HG03354 (cell line): ENCODE data around the gene ITGB6.
A peak's percentile ranks its signal among the peaks of the same experiment; 100 is the strongest.

Experiments used
- ATAC-seq: cut with Tn5 transposase; IDR thresholded peaks from one replicate; pipeline ENCODE4 v1.9.1; 2021; ENCODE audit warnings: mild to moderate bottlenecking; ENCODE audit not compliant: unreplicated experiment, poor library complexity, severe bottlenecking

ITGB6 gene

GRCh38 chr2:160109939-160110673 lies 90.0 kb downstream of the ITGB6 start:
- ATAC-seq: peak; percentile 82

DNA sequence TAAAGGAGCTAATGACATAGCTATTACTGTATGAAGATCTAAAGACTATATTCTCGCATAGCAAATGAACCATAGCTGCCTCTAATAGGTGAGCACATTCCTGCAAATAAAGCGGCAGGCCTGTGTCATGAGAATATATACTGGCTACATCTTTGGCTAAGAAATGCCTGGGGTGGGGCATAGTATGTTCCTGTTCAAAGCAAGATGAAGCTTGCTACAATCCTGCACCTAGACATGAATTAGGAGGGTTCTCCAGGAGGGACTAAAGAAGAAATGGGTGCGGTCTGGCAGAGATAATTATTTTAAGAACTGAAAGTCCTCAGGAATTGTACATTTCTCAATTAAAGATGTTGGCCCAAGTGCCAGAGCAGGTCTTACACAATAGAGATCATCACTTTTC lies 90.8 kb downstream of the ITGB6 start:
- no peak for ATAC-seq

DNA sequence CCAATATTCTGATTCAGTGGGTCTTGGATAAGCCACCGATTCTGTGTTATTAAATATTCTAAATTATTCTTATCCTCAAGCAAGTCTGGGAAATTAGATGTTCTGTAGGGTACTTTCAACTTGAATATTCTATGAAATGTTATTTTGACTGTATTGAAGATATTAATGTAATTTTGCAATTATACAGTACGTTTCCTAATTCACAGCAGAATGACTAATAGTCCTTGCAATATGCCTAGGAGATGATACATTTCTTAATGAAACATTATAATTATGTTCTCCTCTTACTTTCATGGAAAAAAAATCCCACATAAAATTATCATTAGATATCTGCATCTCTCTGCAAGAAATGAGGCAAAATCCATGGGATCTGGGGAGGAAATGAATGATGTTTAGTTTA lies 91.4 kb downstream of the ITGB6 start:
- no peak for ATAC-seq

GRCh38 chr2:160105366-160105765 lies 94.7 kb downstream of the ITGB6 start:
- ATAC-seq: no peak

DNA sequence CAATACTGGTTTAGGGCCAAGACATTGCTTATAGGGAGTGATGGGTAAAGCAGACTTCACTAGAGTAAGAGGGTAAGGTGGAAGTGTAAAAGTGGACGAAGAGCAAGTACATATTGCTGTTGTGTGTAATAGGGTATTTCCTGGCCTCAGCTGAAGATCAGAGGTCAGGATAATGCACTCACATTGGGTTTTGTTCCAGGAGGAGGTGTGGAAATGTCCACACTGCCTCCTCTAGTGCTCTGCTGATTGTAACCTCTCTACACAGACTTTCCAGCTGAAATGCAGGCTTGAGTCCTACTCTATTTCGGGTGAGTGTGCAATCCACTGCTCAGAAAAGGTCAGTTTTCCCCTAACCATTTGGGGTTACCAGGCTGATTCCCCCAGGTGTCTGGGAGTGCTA lies 96.0 kb downstream of the ITGB6 start:
- no peak for ATAC-seq

GRCh38 chr2:160097326-160097725 lies 102.7 kb downstream of the ITGB6 start:
- no peak for ATAC-seq

DNA sequence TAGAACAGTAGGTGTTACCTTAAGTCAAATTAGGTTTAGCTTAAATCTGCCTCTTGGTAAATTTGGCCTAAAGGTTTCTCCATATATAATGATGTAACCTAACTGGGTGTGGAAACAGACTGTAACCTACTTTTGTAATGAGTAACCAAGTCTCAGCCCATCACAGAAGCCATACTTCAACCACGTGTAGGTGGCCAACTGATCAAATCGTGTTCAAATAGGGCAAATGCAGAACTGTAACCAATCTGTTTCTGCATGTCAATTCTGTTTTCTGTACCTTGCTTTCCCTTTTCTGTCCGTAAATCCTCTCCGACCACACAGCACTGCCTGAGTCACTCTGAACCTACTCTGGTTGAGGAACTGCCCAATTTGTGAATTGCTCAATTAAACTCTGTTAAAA lies 103.7 kb downstream of the ITGB6 start:
- ATAC-seq: no peak

DNA sequence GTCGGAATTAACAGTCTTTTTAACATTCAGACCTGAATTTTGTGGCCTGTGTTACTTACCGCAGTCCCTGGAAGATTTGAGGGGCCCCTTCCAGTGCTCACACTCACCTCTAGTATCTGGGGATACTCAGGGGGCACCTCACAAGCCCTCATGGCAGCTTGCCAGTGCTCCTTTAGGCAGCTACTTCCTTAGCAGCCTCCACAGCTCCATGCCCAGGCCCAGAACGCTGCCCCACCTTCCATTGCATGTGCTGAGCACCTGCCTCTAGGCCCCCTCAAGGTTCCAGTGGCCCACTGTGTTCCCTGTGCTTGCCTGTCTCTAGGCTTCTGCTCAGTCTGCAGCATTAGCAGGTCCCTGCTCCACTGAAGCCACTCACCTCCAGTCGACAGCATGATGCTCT lies 107.6 kb downstream of the ITGB6 start:
- no peak for ATAC-seq

DNA sequence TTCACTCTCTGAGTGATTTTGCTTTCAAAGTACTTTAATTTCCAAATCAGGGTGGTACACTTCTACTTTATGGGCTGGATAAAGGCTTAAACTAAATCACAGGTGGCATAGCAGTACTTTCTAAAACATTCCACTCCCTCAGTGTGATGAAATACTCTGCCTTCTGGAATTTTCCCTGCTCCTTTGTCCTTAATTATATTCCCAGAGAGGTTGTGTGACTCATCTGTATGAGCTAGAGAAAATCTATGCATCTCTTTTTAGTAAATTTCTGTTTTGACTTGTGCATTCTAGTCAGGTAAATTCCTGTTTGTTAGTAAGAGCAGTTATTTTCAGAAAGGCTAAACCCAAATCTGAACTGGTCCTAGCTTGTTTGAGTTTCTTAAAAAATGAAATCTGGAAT lies 108.7 kb downstream of the ITGB6 start:
- no peak for ATAC-seq

- ATAC-seq: no peak
Measured at GRCh38 chr2:160087854-160088745, 112.0 kb downstream of the ITGB6 start.

- ATAC-seq: no peak
Measured at GRCh38 chr2:160085662-160086061, 114.4 kb downstream of the ITGB6 start.

GRCh38 chr2:160077912-160078810 lies 121.9 kb downstream of the ITGB6 start:
- no peak for ATAC-seq

DNA sequence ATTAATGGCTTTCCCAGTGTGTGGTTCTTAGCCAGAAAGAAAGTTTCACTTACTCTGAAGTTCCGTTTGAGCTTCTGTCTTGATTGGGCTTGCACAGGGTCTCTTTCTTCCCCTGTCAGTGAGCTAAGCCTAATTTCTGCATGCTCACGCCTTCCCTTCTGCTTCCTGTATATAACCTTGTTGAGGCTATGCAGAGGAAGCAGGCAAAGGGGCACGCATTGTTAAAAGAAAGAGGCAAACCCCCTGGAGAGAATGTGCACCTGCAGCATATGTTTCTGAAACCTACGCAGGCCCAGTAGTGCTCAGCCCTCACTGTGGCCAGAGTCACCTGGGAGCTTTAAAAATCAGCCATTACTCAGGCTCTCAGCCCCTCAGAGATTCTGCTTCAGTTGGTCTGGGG lies 123.2 kb downstream of the ITGB6 start:
- ATAC-seq: peak; percentile 60

DNA sequence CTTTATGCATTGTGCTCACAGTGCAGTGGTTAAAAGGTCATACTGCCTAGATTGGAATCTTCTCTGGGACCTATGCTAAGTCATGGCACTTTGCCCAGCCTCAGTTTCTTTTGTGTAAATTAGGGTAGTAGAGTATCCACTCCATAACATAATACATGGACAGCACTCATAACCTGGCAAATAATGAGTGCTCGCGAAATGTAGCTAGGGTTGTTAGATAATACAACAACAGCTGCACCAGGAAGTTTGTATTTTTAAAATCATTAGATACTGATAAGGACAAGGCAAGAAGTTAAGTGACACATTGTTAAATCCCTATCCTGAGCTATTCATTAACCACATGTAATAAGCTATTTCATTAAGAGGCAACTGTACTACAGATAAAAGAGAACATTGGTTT lies 123.8 kb downstream of the ITGB6 start:
- no peak for ATAC-seq

DNA sequence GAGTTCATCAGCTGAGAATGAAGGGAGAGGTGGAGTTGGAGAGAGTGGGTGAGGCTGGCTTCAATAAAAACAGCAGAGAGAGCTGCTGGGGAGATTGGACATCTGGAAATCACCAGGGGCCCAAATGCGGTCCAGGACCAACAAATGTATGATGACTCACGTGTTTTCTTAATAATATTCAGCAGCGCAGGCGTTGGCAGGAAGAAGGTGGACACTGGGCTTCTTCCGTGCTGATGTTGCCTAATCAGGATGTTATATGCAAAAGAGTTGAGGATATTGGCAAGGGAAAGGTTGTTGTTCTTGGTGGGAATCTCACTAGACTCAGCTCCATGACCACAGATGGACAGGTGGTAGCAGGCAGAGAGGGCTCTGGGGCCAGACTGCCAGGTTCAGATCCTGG lies 124.9 kb downstream of the ITGB6 start:
- no peak for ATAC-seq

- no peak for ATAC-seq
Measured at GRCh38 chr2:160073284-160073888, 126.7 kb downstream of the ITGB6 start.

GRCh38 chr2:160068906-160069305 lies 131.2 kb downstream of the ITGB6 start:
- no peak for ATAC-seq

GRCh38 chr2:160064916-160065315 lies 135.2 kb downstream of the ITGB6 start:
- ATAC-seq: no peak

- ATAC-seq: no peak
Measured at GRCh38 chr2:160063879-160064612, 136.0 kb downstream of the ITGB6 start.
